Common myeloid progenitor, CD34-positive (primary cell): ENCODE results near the gene SURF4.

Experiments used
- CTCF ChIA-PET: fragments of 350-600 bp; sonication (Branson Sonifier 250); formaldehyde crosslinking; loops from one replicate; lab custom pipeline; 2021; ENCODE audit warnings: antibody characterized with exemption; lab: Charles Lee
- POLR2A ChIA-PET: fragments of 350-600 bp; sonication (Branson Sonifier 250); formaldehyde crosslinking; loops from one replicate; lab custom pipeline; 2021; ENCODE audit warnings: antibody characterized with exemption; lab: Charles Lee
- DNase-seq, 3 donors: peaks; one replicate each; pipeline versions ENCODE4 v3.0.0 to v3.0.0-alpha.2; 2013
- H3K27ac ChIP-seq, 2 experiments: 1 replicate in 1 of 2; 2 replicates in 1 of 2; pipeline ENCODE4 v1.7.0; 2013; ENCODE audit warnings: inconsistent platforms in 2 of 2, low read length in 2 of 2, mild to moderate bottlenecking in 2 of 2, low read depth in 1 of 2, moderate library complexity in 1 of 2; ENCODE audit not compliant: severe bottlenecking in 2 of 2, insufficient read depth in 1 of 2, poor library complexity in 1 of 2
- H3K27me3 ChIP-seq, 5 experiments: replicated peaks in 2 of 5; 1 replicate in 3 of 5; 2 replicates in 2 of 5; pipeline versions ENCODE4 v1.6.1 to v1.7.0; 2013; ENCODE audit warnings: low read length in 4 of 5, mild to moderate bottlenecking in 2 of 5, moderate library complexity in 2 of 5, inconsistent platforms in 1 of 5; ENCODE audit not compliant: insufficient read depth in 5 of 5, control insufficient read depth in 4 of 5
- H3K36me3 ChIP-seq, 4 experiments: 1 replicate in 2 of 4; 2 replicates in 2 of 4; pipeline versions ENCODE4 v1.6.1 to v1.7.0; 2013; ENCODE audit warnings: low read length in 3 of 4, control low read depth in 1 of 4, mild to moderate bottlenecking in 1 of 4; ENCODE audit not compliant: control insufficient read depth in 4 of 4, insufficient read depth in 4 of 4
- H3K4me1 ChIP-seq, 4 experiments: 1 replicate in 3 of 4; 2 replicates in 1 of 4; pipeline versions ENCODE4 v1.6.1 to v1.7.1; 2013; ENCODE audit warnings: low read length in 3 of 4, mild to moderate bottlenecking in 3 of 4, control low read depth in 1 of 4, inconsistent platforms in 1 of 4, moderate library complexity in 1 of 4; ENCODE audit not compliant: control insufficient read depth in 4 of 4, insufficient read depth in 4 of 4; ENCODE audit errors: control extremely low read depth in 1 of 4
- H3K4me3 ChIP-seq, 7 experiments: 1 replicate in 4 of 7; 2 replicates in 3 of 7; pipeline versions ENCODE4 v1.5.1 to v1.7.0; 2013; ENCODE audit warnings: mild to moderate bottlenecking in 7 of 7, low read length in 6 of 7, moderate library complexity in 6 of 7, inconsistent platforms in 2 of 7, low read depth in 2 of 7, control low read depth in 1 of 7; ENCODE audit not compliant: insufficient read depth in 4 of 7, control insufficient read depth in 1 of 7; ENCODE audit errors: extremely low read depth in 1 of 7
- H3K9me3 ChIP-seq, 5 experiments: 1 replicate in 4 of 5; 2 replicates in 1 of 5; pipeline versions ENCODE4 v1.6.1 to v1.7.1; 2013; ENCODE audit warnings: low read length in 4 of 5, mild to moderate bottlenecking in 2 of 5, inconsistent platforms in 1 of 5, low read depth in 1 of 5, moderate library complexity in 1 of 5; ENCODE audit not compliant: control insufficient read depth in 4 of 5, insufficient read depth in 2 of 5; ENCODE audit errors: control extremely low read depth in 1 of 5
- WGBS: methylation state at CpG from one replicate; pipeline ENCODE4 v1.1.5; 2013; ENCODE audit not compliant: insufficient coverage; 5-methylcytosine and 5-hydroxymethylcytosine counted together

Gene SURF4

GRCh38 chr9:133419005-133419404 is 43.1 kb upstream of the SURF4 start:
- Histone ChIP-seq H3K9me3 (no peaks in the 10 kb centered on the region), H3K27ac (no peak overlapping the region), H3K27me3 (no peaks in the 10 kb centered on the region), H3K4me1 (peaks cover 14 to 35% (median 27%) of the 10 kb centered on the region in 4 experiments), H3K36me3 (peaks cover 3 to 21% (median 7%) of the 10 kb centered on the region in 4 experiments), H3K4me3 (peak overlapping the region in 1 of 7 experiments; percentile 94)
- CTCF ChIA-PET, result interaction anchor here (1.2 to 1.3 kb wide), 2 partner anchors 9 to 11 kb away, joined by 3 read pairs; no protein-coding TSS in a partner anchor
- WGBS, result 88% methylated on average over 13 of the region's 13 CpGs
- no peak for DNase-seq
- POLR2A ChIA-PET, result no interaction called here

DNA sequence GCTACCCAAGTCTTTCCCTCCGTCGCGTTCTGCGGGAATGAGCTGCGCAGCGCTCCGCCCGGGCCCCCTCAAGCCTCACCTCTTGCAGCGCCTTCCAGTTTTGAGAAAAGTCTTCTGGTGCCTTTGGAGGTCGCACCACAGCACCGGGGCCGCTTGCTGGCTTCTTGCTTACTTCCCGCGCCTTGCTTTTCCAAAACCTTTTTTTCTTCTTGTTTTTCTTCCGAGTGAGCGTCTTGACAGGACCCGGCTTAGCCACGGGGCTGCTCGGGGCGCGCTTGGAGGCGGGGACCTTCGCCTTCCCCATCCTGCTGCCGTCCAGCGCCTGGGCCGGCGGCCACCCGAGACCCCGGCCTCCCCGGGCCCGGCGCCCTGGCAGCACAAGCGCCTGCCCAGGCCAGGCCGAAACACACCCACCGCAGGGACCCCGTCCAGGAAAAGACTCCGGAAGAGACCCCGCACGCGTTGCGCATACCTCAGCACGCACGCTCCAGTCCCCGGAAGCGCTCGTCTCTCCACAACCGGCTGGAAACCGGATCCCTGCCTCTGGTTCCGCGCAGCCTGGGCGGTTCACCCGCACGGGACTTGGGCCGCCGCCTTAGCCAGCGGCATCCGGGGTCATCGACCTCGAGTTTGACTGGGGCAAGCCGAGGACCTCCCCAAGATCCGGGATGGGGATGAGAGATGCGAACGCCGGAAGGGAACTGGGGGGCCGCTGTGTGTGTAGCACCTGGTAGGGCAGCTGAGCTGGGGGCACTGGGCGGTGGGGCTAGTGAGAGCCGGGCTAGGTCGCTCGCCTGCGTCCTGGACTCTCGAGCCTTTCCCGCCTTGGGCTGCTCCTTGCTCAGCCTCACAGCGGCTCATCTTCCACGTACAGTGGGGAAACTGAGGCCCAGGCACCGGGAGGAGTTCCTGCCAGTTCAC is 41.9 kb upstream of the SURF4 start, which contains the start of gene REXO4:
TSS of gene REXO4 (minus strand) at position 470 of the 921 bp plus-strand sequence. CDS start at position 304, 166 bp downstream.
- CTCF ChIA-PET, result interaction anchor here (1.1 to 2.7 kb wide), 8 partner anchors 10 to 62 kb away, joined by 3 to 9 read pairs (median 4); partner anchors contain the start of genes STKLD1, SURF1 and SURF2
- peaks cover 6 to 31% (median 16%) of the 10 kb centered on the region in 4 experiments for H3K36me3 ChIP-seq
- peak; percentile 89 to 92 (median 90) for DNase-seq
- H3K27me3 ChIP-seq, result no peaks in the 10 kb centered on the region
- peaks cover 14 to 35% (median 27%) of the 10 kb centered on the region in 4 experiments for H3K4me1 ChIP-seq
- peak within 1 kb of the TSS; percentile 84 to 93 for H3K27ac ChIP-seq
- H3K4me3 ChIP-seq, result peak within 1 kb of the TSS; percentile 83 to 95 (median 87)
- POLR2A ChIA-PET, result interaction anchor here (0.8 kb wide), 1 partner anchor 70 kb away, joined by 3 read pairs; the partner anchor contains the start of genes MED22 and RPL7A
- under 1% methylated on average over 65 of the region's 75 CpGs for WGBS
- H3K9me3 ChIP-seq, result no peaks in the 10 kb centered on the region

DNA sequence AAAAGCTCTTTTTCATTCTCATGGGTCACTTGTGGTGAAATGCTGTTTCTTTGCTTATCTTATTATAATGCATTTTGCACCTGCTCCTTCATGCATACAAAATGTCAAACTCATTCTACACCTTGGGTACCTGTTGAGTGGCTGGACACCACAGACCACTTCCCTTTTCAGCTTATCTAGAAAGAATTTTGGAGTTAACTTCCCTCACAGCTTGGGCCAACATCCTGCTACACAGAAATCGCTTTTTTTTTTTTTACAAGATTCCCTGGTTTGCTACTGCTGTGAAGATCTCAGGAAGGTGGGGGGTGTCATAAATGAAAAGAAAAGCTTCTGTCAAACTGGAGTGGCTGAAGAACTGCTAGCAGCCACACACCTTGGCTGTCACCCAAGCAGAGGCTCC is 39.3 kb upstream of the SURF4 start:
- Histone ChIP-seq H3K36me3 (peaks cover 6 to 54% (median 38%) of the 10 kb centered on the region in 4 experiments), H3K27ac (peak overlapping the region; percentile 2 to 52), H3K27me3 (no peaks in the 10 kb centered on the region), H3K9me3 (no peaks in the 10 kb centered on the region), H3K4me1 (peaks cover 14 to 35% (median 27%) of the 10 kb centered on the region in 4 experiments), H3K4me3 (peak overlapping the region in 1 of 7 experiments; percentile 94)
- DNase-seq, result peak in 2 of 3 donors; percentile 64 to 73
- CTCF ChIA-PET, result interaction anchor here (1.2 to 2.7 kb wide), 3 partner anchors 58 to 74 kb away, joined by 3 to 7 read pairs (median 5); partner anchors contain the start of genes SURF1 and SURF2
- POLR2A ChIA-PET, result interaction anchor here (0.9 kb wide), 1 partner anchor 41 kb away, joined by 3 read pairs; no protein-coding TSS in a partner anchor
- no CpG with 5 or more reads among the region's 1 CpG for WGBS

GRCh38 chr9:133408042-133408441 is 32.2 kb upstream of the SURF4 start:
- CTCF ChIA-PET, result interaction anchor here (1.0 kb wide), 1 partner anchor 76 kb away, joined by 4 read pairs; no protein-coding TSS in a partner anchor
- H3K36me3 ChIP-seq, result peaks cover 2 to 84% (median 66%) of the 10 kb centered on the region in 4 experiments
- no peak for DNase-seq
- H3K27me3 ChIP-seq, result no peaks in the 10 kb centered on the region
- no peaks in the 10 kb centered on the region for H3K9me3 ChIP-seq
- H3K4me3 ChIP-seq, result no peak overlapping the region
- WGBS, result 100% methylated on average over 1 of the region's 1 CpG
- H3K27ac ChIP-seq, result no peak overlapping the region
- H3K4me1 ChIP-seq, result no peaks in the 10 kb centered on the region
- POLR2A ChIA-PET, result no interaction called here

GRCh38 chr9:133406480-133407307 is 30.8 kb upstream of the SURF4 start:
- Histone ChIP-seq H3K4me1 (no peaks in the 10 kb centered on the region), H3K36me3 (peaks cover 2 to 81% (median 60%) of the 10 kb centered on the region in 4 experiments), H3K9me3 (no peaks in the 10 kb centered on the region), H3K4me3 (no peak overlapping the region), H3K27ac (no peak overlapping the region), H3K27me3 (no peaks in the 10 kb centered on the region)
- peak; percentile 78 to 88 (median 87) for DNase-seq
- 69% methylated on average over 18 of the region's 24 CpGs for WGBS
- ChIA-PET POLR2A (no interaction called here), CTCF (interaction anchor here (0.9 to 5.4 kb wide), 3 partner anchors 9 to 82 kb away, joined by 5 to 52 read pairs (median 6); no protein-coding TSS in a partner anchor)
